Ishikawa (cell line): ENCODE measurements around the gene ARF5.

ENCODE experiments used
- CEBPB ChIP-seq: IDR thresholded peaks from 2 replicates; pipeline ENCODE4 v1.6.1; 2012
- CREB1 ChIP-seq: IDR thresholded peaks from 2 replicates; pipeline ENCODE4 v1.6.1; 2012; ENCODE audit warnings: low read depth
- EGR1 ChIP-seq: IDR thresholded peaks from 2 replicates; pipeline ENCODE4 v1.6.1; 2012
- EP300 ChIP-seq: IDR thresholded peaks from 2 replicates; pipeline ENCODE4 v1.6.1; 2012; ENCODE audit warnings: borderline replicate concordance
- FOXM1 ChIP-seq: IDR thresholded peaks from 2 replicates; pipeline ENCODE4 v1.6.1; 2012; ENCODE audit warnings: low read depth, borderline replicate concordance
- NFIC ChIP-seq: IDR thresholded peaks from 2 replicates; pipeline ENCODE4 v1.6.1; 2012
- RAD21 ChIP-seq: IDR thresholded peaks from 2 replicates; pipeline ENCODE4 v1.6.1; 2012; ENCODE audit warnings: low read depth
- TAF1 ChIP-seq: IDR thresholded peaks from 2 replicates; pipeline ENCODE4 v1.6.1; 2012; ENCODE audit warnings: low read depth, mild to moderate bottlenecking
- TCF12 ChIP-seq: IDR thresholded peaks from 2 replicates; pipeline ENCODE4 v1.6.1; 2012; ENCODE audit warnings: low read depth
- TEAD4 ChIP-seq: IDR thresholded peaks from 2 replicates; pipeline ENCODE4 v1.6.1; 2012
- YY1 ChIP-seq: IDR thresholded peaks from 2 replicates; pipeline ENCODE4 v1.6.1; 2012; ENCODE audit warnings: low read depth
- ZBTB7A ChIP-seq: IDR thresholded peaks from 2 replicates; pipeline ENCODE4 v1.6.1; 2012; ENCODE audit warnings: low read depth
- TF ChIP-seq, protein P1 (sequence below): IDR thresholded peaks from 2 replicates; pipeline ENCODE4 v1.6.1; 2012
- TF ChIP-seq, protein P2 (sequence below): IDR thresholded peaks from 2 replicates; pipeline ENCODE4 v1.6.1; 2012; ENCODE audit warnings: low read depth, mild to moderate bottlenecking
- TF ChIP-seq, protein P3 (sequence below): IDR thresholded peaks from 2 replicates; pipeline ENCODE4 v1.6.1; 2012

The ARF5 gene

DNA sequence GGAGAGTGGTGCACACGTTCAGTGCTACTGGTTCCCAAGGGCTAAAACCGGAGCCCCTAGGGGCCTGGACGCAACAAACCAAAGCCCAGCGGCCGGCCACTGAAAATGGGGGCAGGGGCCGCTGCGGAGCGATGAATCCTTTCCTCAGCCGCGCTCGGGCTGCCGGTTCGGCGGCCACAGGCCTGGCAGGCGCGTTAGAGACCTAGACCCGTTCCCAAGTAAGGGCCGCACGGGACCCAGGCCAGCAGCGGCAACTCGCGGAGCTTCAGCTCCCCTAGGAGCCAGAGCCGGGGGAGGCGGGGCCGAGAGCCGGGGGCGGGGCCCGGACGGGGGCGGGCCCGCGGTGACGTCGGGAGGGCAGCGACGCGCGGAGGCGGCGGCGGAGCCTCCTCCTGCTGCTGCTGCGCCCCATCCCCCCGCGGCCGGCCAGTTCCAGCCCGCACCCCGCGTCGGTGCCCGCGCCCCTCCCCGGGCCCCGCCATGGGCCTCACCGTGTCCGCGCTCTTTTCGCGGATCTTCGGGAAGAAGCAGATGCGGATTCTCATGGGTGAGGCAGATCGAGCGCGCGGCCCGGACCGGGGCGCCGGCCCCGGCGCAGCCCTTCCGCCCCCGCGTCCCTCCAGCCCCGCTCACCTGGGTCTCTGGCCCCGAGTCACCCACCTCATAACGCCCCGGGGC, at the start of gene ARF5:
TSS of gene ARF5 (plus strand) at position 393 of the 678 bp plus-strand sequence. CDS start at position 481, 88 bp downstream.
- TF ChIP-seq EGR1 (peak; percentile 84), CREB1 (peak; percentile 35; the same call in 1 of the 2 replicates), YY1 (no peak), ZBTB7A (0 out of 2 replicates have a peak, but pooled peaks have one; percentile 8)
- TF ChIP-seq, protein P1, sequence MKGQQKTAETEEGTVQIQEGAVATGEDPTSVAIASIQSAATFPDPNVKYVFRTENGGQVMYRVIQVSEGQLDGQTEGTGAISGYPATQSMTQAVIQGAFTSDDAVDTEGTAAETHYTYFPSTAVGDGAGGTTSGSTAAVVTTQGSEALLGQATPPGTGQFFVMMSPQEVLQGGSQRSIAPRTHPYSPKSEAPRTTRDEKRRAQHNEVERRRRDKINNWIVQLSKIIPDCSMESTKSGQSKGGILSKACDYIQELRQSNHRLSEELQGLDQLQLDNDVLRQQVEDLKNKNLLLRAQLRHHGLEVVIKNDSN: no peak

DNA sequence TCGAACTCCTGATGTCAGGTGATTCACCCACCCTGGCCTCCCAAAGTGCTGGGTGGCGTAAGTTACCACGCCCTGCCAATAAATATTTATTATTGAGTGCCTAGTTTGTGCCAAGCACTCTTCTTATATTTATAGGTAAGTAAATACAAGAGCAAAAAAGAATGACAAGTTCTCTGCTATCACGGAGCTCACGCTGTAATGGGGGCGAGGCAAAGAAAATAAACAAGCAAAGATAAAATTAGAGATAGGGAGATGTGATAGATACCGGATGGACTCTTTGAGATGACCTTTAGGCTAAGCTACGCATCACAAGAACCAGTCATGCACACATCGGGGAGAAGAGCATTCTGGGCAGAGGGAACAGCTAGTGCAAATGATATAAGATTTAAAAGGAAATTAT, 49.1 kb upstream of the ARF5 start:
- TF ChIP-seq CREB1 (no peak), CEBPB (no peak), EP300 (no peak), TAF1 (no peak), YY1 (no peak), RAD21 (no peak), EGR1 (no peak), TEAD4 (no peak)

DNA sequence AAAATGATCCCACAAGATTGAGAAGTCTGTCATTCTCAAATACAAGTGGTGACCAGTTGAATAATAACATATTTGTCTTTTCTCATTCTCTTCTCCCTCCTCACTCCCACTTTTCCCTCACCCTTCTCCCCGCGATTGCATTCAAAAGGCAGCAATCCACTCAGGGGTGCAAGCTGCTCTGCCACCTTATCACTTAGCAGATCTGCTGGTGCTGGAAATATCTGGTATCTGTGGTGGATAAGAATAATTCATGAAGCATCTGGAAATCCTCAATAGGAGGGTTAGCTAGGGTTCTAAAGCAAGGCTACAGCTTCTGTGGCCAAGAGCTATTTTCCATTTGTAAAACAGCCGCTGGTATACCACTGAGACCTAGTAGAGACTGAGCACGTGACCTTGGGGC, 46.7 kb upstream of the ARF5 start:
- TF ChIP-seq, protein P1: peak; percentile 33; the same call in 1 of the 2 replicates
- TF ChIP-seq FOXM1 (no peak), ZBTB7A (no peak), RAD21 (no peak)
- TF ChIP-seq, protein P2, sequence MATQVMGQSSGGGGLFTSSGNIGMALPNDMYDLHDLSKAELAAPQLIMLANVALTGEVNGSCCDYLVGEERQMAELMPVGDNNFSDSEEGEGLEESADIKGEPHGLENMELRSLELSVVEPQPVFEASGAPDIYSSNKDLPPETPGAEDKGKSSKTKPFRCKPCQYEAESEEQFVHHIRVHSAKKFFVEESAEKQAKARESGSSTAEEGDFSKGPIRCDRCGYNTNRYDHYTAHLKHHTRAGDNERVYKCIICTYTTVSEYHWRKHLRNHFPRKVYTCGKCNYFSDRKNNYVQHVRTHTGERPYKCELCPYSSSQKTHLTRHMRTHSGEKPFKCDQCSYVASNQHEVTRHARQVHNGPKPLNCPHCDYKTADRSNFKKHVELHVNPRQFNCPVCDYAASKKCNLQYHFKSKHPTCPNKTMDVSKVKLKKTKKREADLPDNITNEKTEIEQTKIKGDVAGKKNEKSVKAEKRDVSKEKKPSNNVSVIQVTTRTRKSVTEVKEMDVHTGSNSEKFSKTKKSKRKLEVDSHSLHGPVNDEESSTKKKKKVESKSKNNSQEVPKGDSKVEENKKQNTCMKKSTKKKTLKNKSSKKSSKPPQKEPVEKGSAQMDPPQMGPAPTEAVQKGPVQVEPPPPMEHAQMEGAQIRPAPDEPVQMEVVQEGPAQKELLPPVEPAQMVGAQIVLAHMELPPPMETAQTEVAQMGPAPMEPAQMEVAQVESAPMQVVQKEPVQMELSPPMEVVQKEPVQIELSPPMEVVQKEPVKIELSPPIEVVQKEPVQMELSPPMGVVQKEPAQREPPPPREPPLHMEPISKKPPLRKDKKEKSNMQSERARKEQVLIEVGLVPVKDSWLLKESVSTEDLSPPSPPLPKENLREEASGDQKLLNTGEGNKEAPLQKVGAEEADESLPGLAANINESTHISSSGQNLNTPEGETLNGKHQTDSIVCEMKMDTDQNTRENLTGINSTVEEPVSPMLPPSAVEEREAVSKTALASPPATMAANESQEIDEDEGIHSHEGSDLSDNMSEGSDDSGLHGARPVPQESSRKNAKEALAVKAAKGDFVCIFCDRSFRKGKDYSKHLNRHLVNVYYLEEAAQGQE: no peak

DNA sequence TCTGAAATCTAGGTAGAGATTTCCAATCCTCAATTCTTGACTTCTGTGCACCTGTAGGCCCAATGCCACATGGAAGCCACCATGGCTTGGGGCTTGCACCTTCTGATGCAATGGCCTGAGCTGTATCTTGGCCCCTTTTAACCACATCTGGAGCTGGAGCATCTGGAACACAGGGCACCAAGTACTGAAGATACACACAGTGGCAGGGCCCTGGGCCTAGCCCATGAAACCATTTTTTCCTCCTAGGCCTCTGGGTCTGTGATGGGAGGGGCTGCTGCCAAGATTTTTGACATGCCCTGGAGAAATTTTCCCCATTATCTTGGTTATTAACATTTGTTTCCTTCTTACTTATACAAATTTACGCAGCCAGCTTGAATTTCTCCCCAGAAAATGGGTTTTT, 41.9 kb upstream of the ARF5 start:
- TF ChIP-seq FOXM1: no peak
- TF ChIP-seq YY1: no peak
- no peak for TF ChIP-seq ZBTB7A
- TF ChIP-seq TEAD4: no peak
- TF ChIP-seq NFIC: no peak
- TF ChIP-seq, protein P1: no peak
- TF ChIP-seq, protein P3, sequence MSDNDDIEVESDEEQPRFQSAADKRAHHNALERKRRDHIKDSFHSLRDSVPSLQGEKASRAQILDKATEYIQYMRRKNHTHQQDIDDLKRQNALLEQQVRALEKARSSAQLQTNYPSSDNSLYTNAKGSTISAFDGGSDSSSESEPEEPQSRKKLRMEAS: no peak
- no peak for TF ChIP-seq TCF12
- no peak for TF ChIP-seq CREB1
- TF ChIP-seq EGR1: no peak
- no peak for TF ChIP-seq RAD21

DNA sequence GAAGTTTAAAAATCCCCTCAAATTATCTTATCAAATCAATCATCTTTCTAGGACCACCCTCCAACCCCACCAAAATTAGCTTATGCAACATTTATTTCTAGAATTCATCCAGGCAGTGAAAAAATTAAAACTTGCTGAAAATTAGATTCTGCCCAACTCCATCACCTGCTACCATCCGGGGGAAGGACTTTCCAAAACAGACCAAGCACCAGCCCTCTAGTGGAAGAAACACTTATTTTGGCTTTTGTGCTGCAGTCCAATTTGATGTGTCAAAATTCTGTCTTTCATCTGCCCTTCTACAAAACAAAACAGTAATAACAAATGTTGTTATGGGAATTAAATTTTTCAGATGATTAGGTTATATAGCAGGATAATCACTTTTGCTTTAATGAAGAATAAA, 38.0 kb upstream of the ARF5 start:
- TF ChIP-seq FOXM1 (no peak), RAD21 (no peak), TAF1 (no peak), NFIC (no peak), TCF12 (no peak), EGR1 (no peak), ZBTB7A (no peak), CEBPB (no peak), EP300 (no peak), CREB1 (no peak), TEAD4 (no peak), YY1 (no peak)
- TF ChIP-seq, protein P2: no peak
- TF ChIP-seq, protein P3: no peak
- TF ChIP-seq, protein P1: no peak
